Measurements from ENCODE around the gene CRB1.

Gene CRB1

DNA sequence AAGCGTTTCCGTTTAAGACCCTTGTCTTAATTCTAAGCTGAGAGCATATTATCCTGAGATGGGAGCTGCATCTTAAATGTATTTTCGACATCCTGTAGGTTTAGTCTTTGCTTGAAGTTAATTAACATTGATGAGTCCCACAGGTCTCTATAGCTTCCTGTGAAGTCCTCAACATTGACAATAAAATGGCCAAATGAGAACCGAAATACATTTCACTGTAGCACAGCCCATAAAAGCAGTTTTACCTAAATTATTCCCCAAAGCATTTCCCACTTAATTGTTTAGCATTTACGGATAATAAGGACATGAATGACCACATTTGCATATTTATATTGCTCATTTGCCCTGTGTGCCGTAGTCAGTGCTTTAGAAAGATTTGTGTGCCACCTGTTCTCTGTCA, 116.4 kb downstream of the CRB1 start:
- in situ Hi-C loops (cut with HindIII; ENCODE audit: low sequenced_read_pairs) = no loop called here
- H3K4me3 ChIP-seq (ENCODE audit: low read depth, low read length) = no peak overlapping the region
- TF ChIP-seq, protein P1, sequence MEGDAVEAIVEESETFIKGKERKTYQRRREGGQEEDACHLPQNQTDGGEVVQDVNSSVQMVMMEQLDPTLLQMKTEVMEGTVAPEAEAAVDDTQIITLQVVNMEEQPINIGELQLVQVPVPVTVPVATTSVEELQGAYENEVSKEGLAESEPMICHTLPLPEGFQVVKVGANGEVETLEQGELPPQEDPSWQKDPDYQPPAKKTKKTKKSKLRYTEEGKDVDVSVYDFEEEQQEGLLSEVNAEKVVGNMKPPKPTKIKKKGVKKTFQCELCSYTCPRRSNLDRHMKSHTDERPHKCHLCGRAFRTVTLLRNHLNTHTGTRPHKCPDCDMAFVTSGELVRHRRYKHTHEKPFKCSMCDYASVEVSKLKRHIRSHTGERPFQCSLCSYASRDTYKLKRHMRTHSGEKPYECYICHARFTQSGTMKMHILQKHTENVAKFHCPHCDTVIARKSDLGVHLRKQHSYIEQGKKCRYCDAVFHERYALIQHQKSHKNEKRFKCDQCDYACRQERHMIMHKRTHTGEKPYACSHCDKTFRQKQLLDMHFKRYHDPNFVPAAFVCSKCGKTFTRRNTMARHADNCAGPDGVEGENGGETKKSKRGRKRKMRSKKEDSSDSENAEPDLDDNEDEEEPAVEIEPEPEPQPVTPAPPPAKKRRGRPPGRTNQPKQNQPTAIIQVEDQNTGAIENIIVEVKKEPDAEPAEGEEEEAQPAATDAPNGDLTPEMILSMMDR (IDR thresholded peaks at IDR 0.05; ENCODE audit: low read depth, low read length, missing control alignments) = no peak
- DNase-seq (ENCODE audit: low read depth) = no peak

DNA sequence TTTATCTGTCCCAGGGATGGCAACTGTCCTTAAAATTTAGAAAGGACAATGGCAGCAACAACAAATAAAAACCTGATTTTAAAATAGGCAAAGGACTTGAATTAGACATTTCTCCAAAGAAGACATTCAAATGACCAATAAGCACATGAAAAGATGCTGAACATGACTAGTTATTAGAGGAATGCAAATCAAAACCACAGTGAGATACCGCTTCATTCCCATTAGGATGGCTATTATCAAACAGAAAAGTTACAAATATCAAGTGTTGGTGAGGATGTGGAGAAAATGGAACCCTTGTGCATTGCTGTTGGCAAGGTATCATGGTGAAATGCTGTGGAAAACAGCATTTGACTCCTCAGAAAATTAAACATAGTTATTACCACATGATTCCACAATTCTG, 120.7 kb downstream of the CRB1 start:
- in situ Hi-C loops (cut with HindIII; ENCODE audit: low sequenced_read_pairs) = no loop called here
- DNase-seq (ENCODE audit: low read depth) = no peak
- no peak overlapping the region for H3K4me3 ChIP-seq (ENCODE audit: low read depth, low read length)
- TF ChIP-seq, protein P1 (IDR thresholded peaks at IDR 0.05; ENCODE audit: low read depth, low read length, missing control alignments) = no peak

DNA sequence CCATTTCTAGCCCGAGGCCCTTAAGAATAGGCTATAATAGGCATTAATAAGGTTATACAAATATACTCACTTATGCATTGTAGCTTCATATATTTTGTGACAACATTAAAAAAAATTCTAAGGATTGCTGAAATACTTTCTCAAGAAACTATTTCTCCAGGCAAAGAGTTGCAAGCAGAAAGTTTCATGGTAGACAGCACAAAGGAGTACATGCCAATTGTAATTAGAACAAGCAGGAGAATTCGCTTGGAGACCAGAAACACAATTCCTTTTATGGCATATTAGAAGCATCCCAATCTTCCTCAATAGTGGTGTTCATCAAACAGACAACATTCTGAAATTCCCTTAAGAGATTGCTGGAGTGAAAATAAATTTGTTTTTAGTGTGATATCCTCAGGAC, 122.8 kb downstream of the CRB1 start:
- TF ChIP-seq, protein P1 (IDR thresholded peaks at IDR 0.05; ENCODE audit: low read depth, low read length, missing control alignments) = no peak
- in situ Hi-C loops (cut with HindIII; ENCODE audit: low sequenced_read_pairs) = no loop called here
- no peak overlapping the region for H3K4me3 ChIP-seq (ENCODE audit: low read depth, low read length)
- DNase-seq (ENCODE audit: low read depth) = no peak

GRCh38 chr1:197391303-197392226, 123.5 kb downstream of the CRB1 start:
- TF ChIP-seq, protein P1 (IDR thresholded peaks at IDR 0.05; ENCODE audit: low read depth, low read length, missing control alignments) = no peak
- in situ Hi-C loops (cut with HindIII; ENCODE audit: low sequenced_read_pairs) = no loop called here
- H3K4me3 ChIP-seq (ENCODE audit: low read depth, low read length) = no peak overlapping the region
- DNase-seq (ENCODE audit: low read depth) = no peak

GRCh38 chr1:197392541-197392940, 124.5 kb downstream of the CRB1 start:
- in situ Hi-C loops (cut with HindIII; ENCODE audit: low sequenced_read_pairs) = no loop called here
- H3K4me3 ChIP-seq (ENCODE audit: low read depth, low read length) = no peak overlapping the region
- TF ChIP-seq, protein P1 (IDR thresholded peaks at IDR 0.05; ENCODE audit: low read depth, low read length, missing control alignments) = no peak
- no peak for DNase-seq (ENCODE audit: low read depth)

DNA sequence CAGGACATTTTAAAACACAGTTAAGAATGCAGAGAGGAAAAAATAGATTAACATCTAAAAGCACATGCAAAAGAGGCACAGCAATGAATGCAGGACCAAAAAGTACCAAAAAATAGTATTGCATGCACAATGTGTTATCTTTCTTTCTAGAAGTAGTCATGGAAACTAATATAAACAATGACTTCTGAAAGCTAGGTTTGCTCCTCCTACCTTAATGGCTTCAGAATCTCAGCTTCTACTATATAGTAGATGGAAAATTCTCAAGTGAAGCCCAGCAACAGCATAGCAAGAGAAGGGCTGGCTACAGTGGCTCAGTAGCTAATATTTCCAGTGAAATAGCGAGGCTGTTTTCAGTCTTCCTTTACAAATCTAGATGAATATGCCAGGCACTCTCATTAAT, 125.1 kb downstream of the CRB1 start:
- no peak for DNase-seq (ENCODE audit: low read depth)
- TF ChIP-seq, protein P1 (IDR thresholded peaks at IDR 0.05; ENCODE audit: low read depth, low read length, missing control alignments) = no peak
- in situ Hi-C loops (cut with HindIII; ENCODE audit: low sequenced_read_pairs) = no loop called here
- no peak overlapping the region for H3K4me3 ChIP-seq (ENCODE audit: low read depth, low read length)

Data from astrocyte of the cerebellum (primary cell).